HG03521 (cell line): ENCODE data around the gene NTRK2.

Source experiments
- ATAC-seq: cut with Tn5 transposase; IDR thresholded peaks from one replicate; pipeline ENCODE4 v1.9.1; 2021; ENCODE audit warnings: mild to moderate bottlenecking, moderate library complexity; ENCODE audit not compliant: unreplicated experiment

The NTRK2 gene

DNA sequence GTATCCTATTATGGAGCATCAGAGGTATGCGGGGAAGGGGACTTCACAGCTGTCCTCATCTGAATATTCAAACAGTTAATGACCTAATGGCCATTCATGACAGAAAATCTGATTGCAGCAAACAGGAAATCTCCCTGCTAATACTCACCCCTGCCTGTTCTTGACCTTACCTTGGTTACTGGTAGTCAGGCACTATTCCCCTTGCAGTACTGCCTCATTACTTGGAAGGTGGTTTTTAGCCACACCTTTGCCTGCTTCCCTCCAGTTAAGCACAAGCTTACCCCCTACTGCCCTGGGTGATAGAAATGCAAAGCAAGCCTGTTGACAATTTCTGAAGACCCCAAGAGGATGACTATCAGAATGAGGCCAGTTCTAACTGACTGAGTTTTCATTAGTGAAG lies 332.4 kb downstream of the NTRK2 start:
- ATAC-seq = no peak

DNA sequence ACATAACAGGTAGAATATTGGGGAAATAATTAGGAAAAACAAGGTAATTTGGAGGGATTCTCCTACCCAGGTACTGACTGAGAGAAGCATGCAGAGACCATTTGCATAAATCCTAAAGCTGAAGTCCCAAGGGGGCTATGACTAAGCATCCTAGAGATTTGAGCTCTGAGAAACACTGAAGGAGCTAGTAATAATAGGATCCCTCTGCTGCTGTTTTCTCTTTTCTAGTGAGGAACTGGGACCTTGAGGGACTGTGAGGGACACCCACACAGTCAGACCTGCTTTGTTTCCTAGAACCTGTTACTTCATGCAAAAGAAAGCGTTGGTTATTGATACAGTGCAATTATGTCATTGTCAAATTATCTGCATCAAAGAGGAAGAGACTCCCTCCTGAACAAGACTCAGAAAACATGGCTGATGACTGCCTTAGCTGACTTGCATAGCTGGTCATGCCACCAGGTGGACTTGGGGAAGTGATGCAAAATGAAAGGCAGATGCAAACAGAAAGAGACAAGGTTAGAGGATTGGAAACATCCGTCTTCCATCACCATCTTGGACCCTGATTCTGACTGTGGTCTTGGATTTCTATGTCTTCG lies 335.4 kb downstream of the NTRK2 start:
- no peak for ATAC-seq

DNA sequence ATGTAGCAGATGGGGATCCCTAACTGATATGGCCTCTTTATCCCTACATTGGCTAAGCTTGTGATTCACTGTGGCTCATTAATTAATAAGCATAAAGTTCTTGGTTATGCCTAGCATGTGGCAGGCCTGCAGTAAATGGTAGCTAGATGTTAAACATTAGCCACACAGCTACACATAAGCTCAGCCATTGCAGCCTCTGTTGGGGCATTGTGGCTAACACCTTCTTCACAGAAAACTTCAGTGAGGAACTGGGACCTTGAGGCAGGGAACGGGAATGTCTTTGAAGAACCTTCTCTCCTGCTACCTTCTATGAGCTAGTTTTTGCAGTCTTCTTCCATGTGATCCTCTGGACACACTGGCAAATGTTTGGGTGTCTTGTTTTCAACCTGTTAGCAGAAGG lies 338.2 kb downstream of the NTRK2 start:
- no peak for ATAC-seq

DNA sequence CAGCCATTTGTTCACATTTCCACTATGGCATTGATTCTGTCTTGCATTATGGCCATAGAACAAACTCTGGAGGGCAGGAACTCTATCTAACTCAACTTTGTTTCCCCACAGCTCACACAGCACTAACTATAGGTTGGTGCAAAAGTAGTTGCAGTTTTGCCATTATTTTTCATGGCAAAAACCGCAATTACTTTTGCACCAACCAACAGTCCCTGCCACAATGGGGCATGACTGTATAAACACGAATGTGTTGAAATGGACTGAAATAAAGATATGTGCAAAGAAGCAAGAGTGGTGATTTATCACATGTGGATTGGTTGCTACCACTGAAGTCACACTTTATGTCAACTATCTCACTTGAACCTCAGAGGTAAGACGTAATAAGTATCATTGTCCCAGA lies 338.7 kb downstream of the NTRK2 start:
- ATAC-seq = no peak

DNA sequence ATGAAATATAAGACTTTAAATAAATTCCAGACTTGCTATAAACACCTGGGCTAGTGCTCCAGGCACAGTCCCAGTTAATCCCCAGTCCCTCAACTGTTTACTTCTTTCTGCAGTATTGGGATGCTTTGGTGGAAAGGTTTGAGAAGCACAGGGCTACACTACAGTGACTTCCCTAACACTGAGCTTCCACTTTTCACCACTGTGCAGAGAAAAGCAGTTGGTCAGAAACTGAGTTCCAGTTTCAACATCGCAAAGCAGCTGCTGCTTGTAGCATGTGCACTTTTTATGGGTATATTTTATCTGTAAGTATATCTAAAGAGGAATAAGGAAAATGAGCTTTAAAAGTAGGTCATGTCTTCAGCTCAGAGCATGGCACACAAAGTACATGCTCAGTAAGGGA lies 339.7 kb downstream of the NTRK2 start:
- no peak for ATAC-seq

DNA sequence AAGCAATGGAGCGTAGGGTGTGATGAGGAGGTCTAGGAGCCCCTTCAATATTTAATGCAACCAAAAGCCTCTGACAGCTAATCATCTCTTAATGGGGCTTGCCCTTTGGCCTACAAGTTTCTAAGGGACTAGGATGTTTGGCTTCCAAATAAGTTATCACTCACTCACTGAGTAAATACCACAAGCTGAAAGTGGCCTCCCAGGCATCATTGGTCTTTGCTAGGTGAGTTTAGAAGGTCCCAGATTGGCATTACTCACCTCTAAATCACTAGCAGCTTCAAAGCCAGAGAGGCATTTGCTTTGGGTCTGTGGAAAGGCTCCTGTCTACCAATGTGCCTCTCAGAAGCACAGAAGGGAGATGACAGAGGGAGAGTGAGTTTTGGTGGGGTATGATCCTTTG lies 344.2 kb downstream of the NTRK2 start:
- ATAC-seq = no peak

DNA sequence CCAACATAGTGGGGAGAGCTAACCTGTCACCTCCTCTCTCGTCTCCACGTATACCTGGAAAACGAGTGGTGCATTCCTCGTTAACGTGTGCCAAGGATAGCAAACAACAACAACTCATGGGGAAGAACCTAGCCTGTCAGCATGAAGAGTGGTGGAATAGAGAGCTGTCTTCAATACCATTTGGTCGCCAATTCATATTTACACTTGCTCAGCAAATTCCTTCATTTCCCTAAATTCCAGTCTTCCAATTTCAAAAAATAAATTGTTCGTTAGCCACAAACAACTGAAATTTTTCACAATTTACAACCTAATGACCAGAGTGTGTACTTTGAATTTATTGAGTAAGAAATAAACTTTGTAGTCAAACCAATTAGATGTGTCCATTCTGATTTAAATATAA lies 344.8 kb downstream of the NTRK2 start:
- no peak for ATAC-seq

DNA sequence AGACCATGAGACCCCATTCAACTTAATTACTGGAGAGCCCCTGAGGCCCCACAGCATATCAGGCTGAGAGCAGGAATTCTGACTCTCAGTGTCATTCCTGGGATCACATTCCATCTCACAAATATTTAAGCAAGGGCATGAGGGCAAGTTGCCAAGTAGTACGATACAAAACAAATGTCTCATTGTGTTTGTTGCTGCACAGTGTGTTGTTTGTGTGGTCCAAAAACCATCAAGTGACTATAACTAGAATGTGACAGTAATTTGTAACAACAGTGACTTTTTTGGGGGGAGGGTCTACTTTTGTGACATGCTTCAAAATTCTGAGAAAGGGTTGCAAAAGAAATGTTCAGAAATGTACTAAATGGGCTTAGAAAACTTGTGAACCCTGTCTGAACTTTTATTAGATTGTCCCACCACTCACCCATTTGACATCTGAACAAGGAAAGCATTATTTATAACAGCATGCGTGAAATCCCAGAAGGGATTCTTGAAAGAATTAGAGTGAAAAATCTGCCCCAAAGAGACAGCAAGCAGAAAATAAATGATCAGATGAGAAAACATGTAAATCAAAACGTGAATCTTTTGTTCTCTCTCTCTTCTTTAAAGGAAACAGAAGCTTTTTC lies 347.0 kb downstream of the NTRK2 start:
- no peak for ATAC-seq

DNA sequence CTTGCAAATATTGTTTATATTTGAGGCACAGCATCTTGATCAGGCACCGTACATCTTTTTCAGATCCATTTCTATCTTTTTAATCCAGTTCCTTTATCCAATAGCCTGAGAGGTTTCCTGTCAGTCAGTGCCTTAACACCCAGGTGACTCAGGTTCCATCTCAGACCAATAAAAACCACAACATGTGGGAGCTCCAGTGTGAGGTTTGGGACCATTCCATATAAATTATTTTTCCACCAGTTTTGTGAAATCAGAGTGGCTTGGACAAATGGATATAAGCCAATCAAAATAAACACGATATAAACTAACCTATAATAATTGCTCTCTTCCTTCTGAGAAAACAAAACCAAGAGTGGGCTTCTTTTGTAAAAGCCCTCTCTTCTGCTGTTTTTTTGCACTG lies 351.3 kb downstream of the NTRK2 start:
- no peak for ATAC-seq

DNA sequence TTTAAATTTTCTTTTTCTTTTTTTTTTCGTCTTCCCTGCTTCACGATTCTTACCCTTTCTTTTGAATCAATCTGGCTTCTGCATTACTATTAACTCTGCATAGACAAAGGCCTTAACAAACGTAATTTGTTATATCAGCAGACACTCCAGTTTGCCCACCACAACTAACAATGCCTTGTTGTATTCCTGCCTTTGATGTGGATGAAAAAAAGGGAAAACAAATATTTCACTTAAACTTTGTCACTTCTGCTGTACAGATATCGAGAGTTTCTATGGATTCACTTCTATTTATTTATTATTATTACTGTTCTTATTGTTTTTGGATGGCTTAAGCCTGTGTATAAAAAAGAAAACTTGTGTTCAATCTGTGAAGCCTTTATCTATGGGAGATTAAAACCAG lies 352.2 kb downstream of the NTRK2 start:
- no peak for ATAC-seq

DNA sequence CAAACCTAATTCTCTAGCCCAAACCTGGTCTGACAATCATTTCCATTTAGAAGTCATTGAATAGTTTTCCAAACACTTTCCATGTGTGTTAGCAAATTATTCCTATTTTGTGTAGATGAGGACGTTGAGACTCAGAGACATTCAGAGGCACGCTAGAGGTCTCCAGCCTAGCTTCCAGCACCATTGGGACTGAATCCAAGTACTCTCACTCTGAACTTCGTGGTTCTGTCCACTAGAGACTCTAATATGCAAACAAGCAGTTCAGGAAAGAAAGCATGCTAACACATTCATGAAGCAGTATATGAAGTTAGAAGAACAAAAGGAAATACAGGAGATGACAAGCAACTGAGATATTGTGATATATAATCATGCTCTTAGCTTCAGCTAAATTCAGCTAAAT lies 354.8 kb downstream of the NTRK2 start:
- ATAC-seq = no peak

DNA sequence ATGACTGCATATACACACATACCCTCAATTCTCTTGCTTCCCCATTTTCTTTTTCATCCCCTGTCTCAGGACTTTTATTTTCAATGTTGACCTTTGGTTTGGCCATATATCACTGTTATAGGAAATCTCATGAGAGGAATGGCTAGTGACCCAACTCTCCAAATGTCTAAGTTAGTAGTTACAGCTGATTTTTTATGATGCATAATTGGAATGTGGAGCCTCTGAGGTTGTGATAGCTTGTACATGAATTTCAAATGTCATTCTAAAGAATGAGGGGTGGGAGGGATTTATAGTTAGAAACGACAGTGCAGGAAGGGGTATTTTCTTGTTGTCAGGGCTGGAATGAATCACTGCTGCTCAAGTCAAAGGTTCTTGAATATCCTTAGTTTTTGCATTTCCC lies 356.1 kb downstream of the NTRK2 start:
- ATAC-seq = no peak

DNA sequence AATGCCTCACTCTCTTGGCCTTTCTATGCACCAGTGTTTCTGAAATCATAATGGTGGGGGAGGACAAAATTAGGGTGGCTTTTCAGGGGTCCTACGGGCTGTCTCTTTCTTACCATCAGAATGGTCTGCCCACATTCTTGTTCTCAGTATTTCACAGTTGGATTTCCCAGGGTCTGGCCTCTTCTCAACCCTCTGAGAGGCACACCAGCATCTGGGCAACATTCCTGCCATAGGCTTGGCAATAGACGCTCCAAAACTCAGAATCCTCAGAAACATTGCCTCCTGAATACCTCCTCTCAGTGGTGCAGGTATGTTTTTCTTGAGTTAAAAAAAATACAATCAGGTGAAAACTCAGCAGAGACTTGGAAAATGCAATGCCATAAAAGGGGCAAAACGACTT lies 358.3 kb downstream of the NTRK2 start:
- ATAC-seq = no peak

DNA sequence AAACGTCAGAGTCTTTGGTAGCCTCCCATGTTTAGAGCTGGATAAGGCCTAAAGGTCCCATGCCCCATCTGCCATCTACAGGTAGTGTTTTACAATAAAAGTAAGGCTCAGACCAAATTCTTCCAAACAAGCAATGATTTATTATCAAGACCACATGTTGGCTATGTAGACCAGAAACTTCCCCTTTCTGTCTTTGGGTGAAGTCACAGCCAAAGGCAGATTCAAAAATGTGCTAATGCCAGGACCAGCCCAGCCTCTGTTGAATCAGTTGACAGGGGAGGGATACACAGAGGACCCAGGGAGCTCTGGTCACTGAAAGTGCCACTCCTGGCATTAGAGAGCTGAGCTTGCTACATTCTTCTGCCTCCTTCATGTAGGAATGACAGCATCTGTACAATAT lies 360.8 kb downstream of the NTRK2 start:
- no peak for ATAC-seq

DNA sequence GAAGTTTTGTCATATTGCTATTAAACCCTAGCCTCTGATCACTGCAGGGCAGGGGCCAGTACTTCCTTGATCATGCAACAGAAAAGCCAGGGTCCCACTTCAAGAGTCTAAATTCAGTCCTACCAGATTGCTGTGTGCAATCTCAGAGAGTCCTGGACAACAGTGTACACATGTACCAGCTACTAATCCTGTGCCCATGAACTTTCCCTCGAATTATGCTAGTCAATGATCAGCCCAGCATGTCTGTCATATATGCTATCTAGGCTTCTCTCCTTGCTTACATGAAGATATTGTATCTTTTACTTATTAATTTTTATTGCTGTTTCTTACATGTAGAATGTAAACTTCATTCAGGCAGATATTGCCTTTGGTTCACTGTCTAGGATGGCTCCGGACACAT lies 367.0 kb downstream of the NTRK2 start:
- ATAC-seq = no peak

DNA sequence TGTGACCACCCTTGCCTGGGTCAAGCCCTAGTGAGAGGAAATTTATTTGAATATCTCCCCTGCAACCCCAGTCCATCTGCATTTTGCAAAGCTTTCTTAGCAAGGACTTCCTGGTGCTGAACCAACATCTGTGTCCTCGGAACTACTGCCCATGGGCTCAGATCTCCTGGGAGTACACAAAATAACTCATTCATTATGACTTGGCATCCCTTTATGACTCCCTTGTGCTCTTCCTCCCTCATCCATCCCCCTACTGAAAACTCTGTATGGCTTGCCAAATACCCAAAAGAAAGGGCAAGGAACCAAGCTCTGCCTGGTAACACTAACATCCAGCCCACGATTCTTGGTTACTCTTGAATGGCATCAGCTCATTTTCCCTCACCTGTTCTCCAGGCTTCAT lies 368.5 kb downstream of the NTRK2 start:
- ATAC-seq = no peak

DNA sequence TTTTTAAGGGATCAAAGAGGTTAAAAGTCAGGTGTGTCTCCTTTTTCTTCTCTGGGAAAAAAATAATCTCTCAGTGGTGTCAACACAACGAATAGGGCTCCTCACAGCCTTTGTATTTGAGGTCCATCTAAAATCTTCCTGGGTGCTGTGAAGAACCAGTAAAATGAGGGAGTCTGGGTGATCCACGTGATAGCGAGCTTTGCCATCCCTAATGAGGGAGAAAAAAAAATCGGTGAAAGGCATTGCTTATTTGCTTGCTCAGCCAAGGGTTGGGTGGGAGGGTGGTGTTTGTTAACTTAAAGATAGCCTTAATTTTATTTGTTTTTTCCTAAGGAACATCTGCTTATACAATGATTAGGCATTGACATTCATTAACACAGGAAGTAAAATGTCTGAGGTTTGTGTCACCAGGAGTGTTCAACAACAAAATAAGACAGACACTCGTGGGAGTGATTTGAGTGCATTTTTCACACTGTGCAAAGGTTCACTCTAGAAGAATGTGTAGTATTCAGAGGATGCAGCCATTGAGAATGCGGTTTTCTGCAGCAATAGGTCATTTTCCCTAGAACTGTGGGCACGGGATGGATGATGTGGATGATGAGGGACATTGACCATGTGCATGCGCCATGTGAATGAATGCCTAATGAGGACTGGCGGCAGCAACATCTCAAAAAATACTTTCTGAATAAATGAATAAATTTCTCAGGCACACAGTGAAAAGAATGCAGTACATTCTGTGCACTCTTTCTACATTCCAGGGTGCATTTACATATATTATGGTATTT lies 369.5 kb downstream of the NTRK2 start:
- no peak for ATAC-seq

DNA sequence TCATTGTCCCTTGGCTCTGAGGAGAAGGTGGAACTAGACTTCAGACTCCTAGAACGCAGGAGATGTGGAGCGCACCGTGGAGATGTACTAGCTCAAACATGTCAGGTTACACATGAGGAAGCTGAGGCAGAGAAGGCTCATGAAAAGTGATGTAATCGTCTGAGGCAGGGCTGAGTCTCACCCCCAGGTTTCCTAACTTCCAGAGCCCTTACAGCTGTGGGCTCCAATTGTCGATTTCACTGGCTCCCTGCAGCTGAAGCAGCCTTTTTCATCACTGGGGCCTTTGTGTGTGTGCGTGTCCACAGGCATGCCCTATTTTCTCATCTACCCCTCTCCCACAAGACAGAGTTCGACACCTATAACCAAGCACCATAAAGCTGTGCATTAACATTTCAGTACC lies 370.6 kb downstream of the NTRK2 start:
- ATAC-seq = no peak

DNA sequence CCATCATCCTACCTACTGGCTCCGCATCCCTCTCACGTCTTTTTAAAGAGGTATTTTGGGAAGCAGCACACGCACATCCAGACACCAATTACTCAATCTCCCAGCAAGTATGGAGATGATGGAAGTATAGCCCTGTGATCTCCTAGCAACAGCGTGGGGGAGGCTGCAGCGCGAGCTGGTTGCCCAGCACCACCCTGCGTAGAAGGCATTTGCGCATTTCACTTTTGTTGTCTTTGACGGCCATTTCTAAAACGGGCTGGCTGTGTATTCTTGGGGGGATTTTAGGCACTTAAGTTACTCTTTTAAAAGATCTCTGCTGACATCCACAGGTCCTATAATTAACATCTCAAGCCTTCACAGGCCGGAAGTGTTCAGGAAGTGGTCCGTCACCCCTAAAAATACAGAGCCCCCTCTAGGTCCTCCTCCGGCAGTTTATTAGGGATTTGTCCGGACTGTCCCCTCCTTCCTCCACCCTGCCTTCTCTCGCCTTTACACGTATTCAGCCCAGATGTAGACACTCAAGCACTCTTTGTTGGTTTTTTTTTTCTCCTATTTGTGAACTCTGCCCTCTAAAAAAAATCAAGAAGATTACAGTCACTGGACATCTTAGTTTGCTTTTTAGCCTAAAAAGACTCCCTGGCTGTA lies 371.4 kb downstream of the NTRK2 start:
- ATAC-seq = no peak

DNA sequence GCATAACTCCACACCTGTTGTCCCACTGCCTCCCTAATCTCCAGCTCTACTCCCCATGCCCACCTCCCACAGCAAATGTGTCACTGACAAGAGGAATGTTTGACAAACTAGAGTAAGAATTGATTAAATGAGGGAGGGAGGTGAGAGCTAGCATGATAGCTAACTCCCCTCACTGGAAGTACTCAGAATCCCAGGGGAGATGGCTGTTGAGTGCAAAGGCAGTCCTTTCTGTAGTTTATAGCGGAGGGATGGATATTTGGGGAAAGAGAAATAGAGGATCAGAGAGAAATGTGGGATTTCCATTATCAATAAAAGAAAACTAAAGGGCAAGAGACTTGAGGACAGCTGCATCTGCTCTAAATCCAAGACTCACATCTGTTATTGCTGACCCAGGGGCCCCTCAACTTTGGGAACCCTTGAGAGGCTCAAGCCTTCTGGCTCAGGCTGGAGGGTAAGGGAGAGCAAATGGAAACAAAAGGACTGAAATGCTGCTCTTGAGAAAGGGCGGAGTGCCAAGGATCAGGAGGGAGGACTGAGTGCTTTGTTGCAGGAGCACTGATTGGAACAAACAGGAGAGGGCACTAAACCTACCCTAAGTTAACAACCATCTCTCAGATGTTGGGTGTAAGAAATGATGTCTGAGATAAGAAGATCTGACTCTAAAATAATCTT lies 372.1 kb downstream of the NTRK2 start:
- no peak for ATAC-seq

DNA sequence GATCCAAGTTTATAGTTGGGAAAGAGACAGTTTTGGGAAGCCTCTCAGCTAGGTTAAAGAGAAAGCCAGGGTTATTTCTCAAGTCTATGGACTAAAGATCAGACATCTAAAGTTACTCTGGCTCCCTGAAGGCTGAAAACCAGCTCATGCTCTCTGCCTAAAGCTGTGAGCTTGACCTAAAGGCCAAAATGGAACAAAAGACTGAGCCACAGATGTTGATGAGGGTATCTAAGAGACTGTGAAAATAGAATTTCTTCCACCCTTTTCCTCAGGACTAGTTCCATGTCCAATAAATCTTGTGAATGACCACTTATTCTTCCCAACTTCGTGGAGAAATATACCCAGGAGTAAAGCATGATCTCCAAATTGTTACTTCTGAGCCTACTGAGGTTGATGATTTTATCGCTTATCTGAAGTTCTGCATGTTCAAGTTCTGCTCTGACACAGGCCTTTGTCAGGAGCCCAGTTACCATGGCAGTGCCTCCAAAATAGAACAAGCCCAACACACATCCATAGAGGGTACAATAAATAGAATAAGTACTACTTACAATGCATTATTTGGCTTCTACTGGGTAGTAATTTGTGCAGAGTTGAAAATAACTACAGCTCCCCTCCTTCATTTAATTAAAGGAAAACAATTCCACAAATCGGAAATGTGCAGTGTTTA lies 373.6 kb downstream of the NTRK2 start:
- ATAC-seq = no peak
